ENCODE results near the gene NAV1. TPM values are rescaled to one million over a fixed set of nuclear protein-coding genes. Genes with fewer than 3 reads are reported as not detected.
A peak's percentile ranks its signal among the peaks of the same experiment; 100 is the strongest.

Gene NAV1
- total and polyA plus RNA-seq, 12 donors, result 3.0 to 21.9 (median 12.8) TPM

DNA sequence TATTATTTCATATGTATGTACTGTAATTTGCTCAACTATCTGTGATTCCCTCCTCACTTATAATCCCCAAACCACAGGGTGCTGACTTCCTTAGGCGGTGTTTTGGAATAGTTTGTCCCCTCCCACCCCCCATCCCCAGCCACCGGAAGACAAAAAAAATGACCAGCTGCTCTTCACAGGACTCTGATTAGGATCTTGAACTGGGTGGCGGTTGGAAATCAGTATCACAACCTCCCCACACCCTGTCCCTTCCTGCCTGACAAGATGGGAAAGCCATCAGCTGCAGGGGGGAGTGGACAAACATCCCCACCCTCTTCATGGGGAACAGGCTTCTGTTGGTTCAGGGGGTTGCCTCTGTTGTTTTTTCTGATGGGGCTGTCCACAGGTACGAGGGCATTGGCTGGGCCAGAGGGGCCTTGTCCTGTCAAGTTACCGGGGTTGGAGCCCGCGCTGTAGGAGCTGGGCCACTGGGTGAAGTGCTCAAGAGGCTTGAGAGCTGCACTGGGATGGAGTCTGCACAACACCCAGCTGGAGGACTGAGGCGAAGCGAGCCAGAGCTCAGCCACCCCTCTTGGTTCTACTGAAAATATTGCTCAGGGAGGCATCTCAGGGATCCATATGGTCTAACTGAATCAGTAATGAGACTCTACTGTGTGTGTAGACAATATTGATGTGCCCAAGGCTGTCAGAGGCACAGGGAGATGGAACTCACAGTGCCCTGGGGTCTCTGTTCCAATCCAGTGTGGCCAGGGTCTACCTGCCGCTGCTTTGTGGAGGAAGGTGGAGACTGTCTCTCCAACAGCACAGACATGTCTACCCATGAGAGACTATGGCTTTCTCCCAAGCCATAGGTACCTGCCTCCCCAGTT is 28.2 kb downstream of the NAV1 start:
- no peak overlapping the region for H3K27ac ChIP-seq
- no peaks in the 10 kb centered on the region for H3K27me3 ChIP-seq
- intact Hi-C loops (cut with DNase I), result no loop called here
- 62 to 89% (median 86%) methylated on average over 3 to 10 of the region's 10 CpGs for WGBS, 4 donors
- no peak overlapping the region for H3K4me3 ChIP-seq
- no peaks in the 10 kb centered on the region for H3K4me1 ChIP-seq (replicated peaks in 1 of 2)
- TF ChIP-seq CTCF (IDR thresholded peaks at IDR 0.05) (no peak), POLR2A (IDR thresholded peaks at IDR 0.05) (no peak)
- no peaks in the 10 kb centered on the region for H3K36me3 ChIP-seq (replicated peaks in 1 of 2)
- peak in 1 of 7 donors; percentile 30 for DNase-seq
- H3K9me3 ChIP-seq (replicated peaks in 1 of 3), result no peaks in the 10 kb centered on the region

DNA sequence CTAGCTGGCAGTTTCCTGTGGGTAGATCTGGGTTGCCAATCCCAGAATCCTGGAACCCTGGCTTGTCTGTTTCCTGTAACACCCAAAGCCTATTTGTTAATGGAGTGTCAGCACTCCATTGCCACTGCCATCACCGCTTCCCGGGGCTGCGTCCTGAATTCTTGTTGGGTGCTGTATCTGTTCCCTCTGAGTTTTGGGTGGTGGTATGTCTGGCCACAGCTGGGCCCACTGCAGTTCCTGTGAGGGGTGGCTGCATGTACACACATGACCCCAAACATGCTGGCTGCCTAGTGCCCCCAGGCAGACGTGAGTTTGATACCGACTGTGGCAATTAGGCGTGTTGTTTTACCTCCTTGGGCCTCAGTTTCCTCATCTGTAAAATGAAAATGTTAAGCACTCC is 29.3 kb downstream of the NAV1 start:
- no peak for TF ChIP-seq POLR2A (IDR thresholded peaks at IDR 0.05)
- no peak for TF ChIP-seq CTCF (IDR thresholded peaks at IDR 0.05)
- H3K36me3 ChIP-seq (replicated peaks in 1 of 2), result no peaks in the 10 kb centered on the region
- no peaks in the 10 kb centered on the region for H3K9me3 ChIP-seq (replicated peaks in 1 of 3)
- H3K4me1 ChIP-seq (replicated peaks in 1 of 2), result no peaks in the 10 kb centered on the region
- intact Hi-C loops (cut with DNase I), result no loop called here
- 79 to 89% (median 80%) methylated on average over 6 of the region's 6 CpGs for WGBS, 4 donors
- DNase-seq, result peak in 1 of 7 donors; percentile 45
- H3K27me3 ChIP-seq, result no peaks in the 10 kb centered on the region
- no peak overlapping the region for H3K4me3 ChIP-seq
- H3K27ac ChIP-seq, result no peak overlapping the region

- no peaks in the 10 kb centered on the region for H3K4me1 ChIP-seq (replicated peaks in 1 of 2)
These were observed 29.9 kb downstream of the NAV1 start for GRCh38 chr1:201568859-201569294.

More at GRCh38 chr1:201568859-201569294, 29.9 kb downstream of the NAV1 start:
- 59 to 80% (median 74%) methylated on average over 2 to 4 of the region's 4 CpGs for WGBS, 4 donors
- Histone ChIP-seq H3K4me3 (no peak overlapping the region), H3K27ac (no peak overlapping the region), H3K27me3 (no peaks in the 10 kb centered on the region), H3K36me3 (replicated peaks in 1 of 2) (no peaks in the 10 kb centered on the region), H3K9me3 (replicated peaks in 1 of 3) (no peaks in the 10 kb centered on the region)
- peak in 1 of 7 donors; percentile 46 for DNase-seq
- intact Hi-C loops (cut with DNase I), result no loop called here
- TF ChIP-seq CTCF (IDR thresholded peaks at IDR 0.05), result no peak
